SU-DHL-6 (cell line): ENCODE results near the gene TPH2.

Experiments used
- CTCF ChIP-seq: fragments of 200-600 bp; sonication (generic); IDR thresholded peaks from one replicate; pipeline ENCODE4 v1.5.1; 2017; ENCODE audit warnings: antibody characterized with exemption, mild to moderate bottlenecking, low read length, moderate library complexity; ENCODE audit not compliant: insufficient read depth, poor library complexity, severe bottlenecking
- EZH2phosphoT487 ChIP-seq: fragments of 200-600 bp; sonication (generic), shearing (Covaris generic); conservative IDR thresholded peaks from 2 replicates; pipeline ENCODE4 v1.6.1; 2018; ENCODE audit warnings: mild to moderate bottlenecking, antibody characterized with exemption, low read length, moderate library complexity, mixed read lengths

- TF ChIP-seq CTCF (no peak), EZH2phosphoT487 (no peak)
Observed at GRCh38 chr12:72000969-72001648, 62.5 kb downstream of the TPH2 start.
